K562 (cell line): ENCODE results near the gene SUMF2. TPM values are rescaled to one million over a fixed set of nuclear protein-coding genes. Genes with fewer than 3 reads are reported as not detected.
A peak's percentile ranks its signal among the peaks of the same experiment; 100 is the strongest.

Source experiments
- ARID4B ChIP-seq: sonication (generic); formaldehyde crosslinking; IDR thresholded peaks from 2 replicates; pipeline ENCODE4 v1.8.0; 2022; ENCODE audit warnings: mild to moderate bottlenecking, missing genetic modification reagents
- ASH1L ChIP-seq: fragments of 450-650 bp; IDR thresholded peaks from 2 replicates; pipeline ENCODE4 v1.6.1; 2018; ENCODE audit warnings: borderline replicate concordance, mild to moderate bottlenecking, low read depth; ENCODE audit not compliant: partially characterized antibody
- ATF2 ChIP-seq: sonication (generic); formaldehyde crosslinking; IDR thresholded peaks from 2 replicates; pipeline ENCODE4 v1.8.1; 2022; ENCODE audit warnings: missing genetic modification reagents
- COPS2 ChIP-seq: fragments of 450-650 bp; conservative IDR thresholded peaks from 2 replicates; pipeline ENCODE4 v1.6.1; 2016; ENCODE audit warnings: mild to moderate bottlenecking, moderate library complexity
- CXXC5 ChIP-seq: fragments of 250-450 bp; sonication (Bioruptor Pico); IDR thresholded peaks from 2 replicates; pipeline ENCODE4 v1.8.0; 2022; ENCODE audit warnings: inconsistent platforms, mild to moderate bottlenecking, moderate library complexity
- DACH1 ChIP-seq: fragments of 450-650 bp; IDR thresholded peaks from 2 replicates; pipeline ENCODE4 v1.6.1; 2018; ENCODE audit not compliant: partially characterized antibody
- EWSR1 ChIP-seq: fragments of 450-650 bp; IDR thresholded peaks from 2 replicates; pipeline ENCODE4 v1.6.1; 2018; ENCODE audit warnings: borderline replicate concordance, mild to moderate bottlenecking, low read depth, moderate library complexity; ENCODE audit not compliant: partially characterized antibody
- HOXB6 ChIP-seq: fragments of 250-450 bp; sonication (Bioruptor Pico); IDR thresholded peaks from 2 replicates; pipeline ENCODE4 v1.5.1; 2022; ENCODE audit warnings: mild to moderate bottlenecking, borderline replicate concordance
- KDM5B ChIP-seq: fragments of 200-600 bp; sonication (generic); IDR thresholded peaks from 2 replicates; pipeline ENCODE4 v1.6.1; 2012; ENCODE audit warnings: low read depth, mild to moderate bottlenecking, moderate library complexity, low read length, control low read depth, inconsistent platforms; ENCODE audit not compliant: insufficient replicate concordance
- MTA2 ChIP-seq: fragments of 450-650 bp; IDR thresholded peaks from 2 replicates; pipeline ENCODE4 v1.6.1; 2016; ENCODE audit warnings: low read depth
- MYNN ChIP-seq, 2 experiments: sonication (generic); formaldehyde crosslinking in 1 of 2; IDR thresholded peaks; 2 replicates each; pipeline versions ENCODE4 v1.5.0 to v1.6.1; 2016 to 2020; ENCODE audit warnings: antibody characterized with exemption in 1 of 2, missing genetic modification reagents in 1 of 2
- RFX7 ChIP-seq: fragments of 250-450 bp; sonication (Bioruptor Pico); IDR thresholded peaks from 2 replicates; pipeline ENCODE4 v1.5.1; 2021; ENCODE audit warnings: mild to moderate bottlenecking
- THRAP3 ChIP-seq: fragments of 450-650 bp; IDR thresholded peaks from 2 replicates; pipeline ENCODE4 v1.6.1; 2016; ENCODE audit warnings: mild to moderate bottlenecking, inconsistent platforms, borderline replicate concordance
- TRIM28 ChIP-seq: fragments of 450-650 bp; IDR thresholded peaks from 2 replicates; pipeline ENCODE4 v1.6.1; 2017
- ZKSCAN1 ChIP-seq: fragments of 150-350 bp; IDR thresholded peaks from 2 replicates; pipeline ENCODE4 v1.6.1; 2016; ENCODE audit warnings: low read depth, low read length
- ZNF146 ChIP-seq: IDR thresholded peaks from one replicate; pipeline ENCODE4 v1.6.1; 2018; ENCODE audit warnings: missing compliant biosample characterization; ENCODE audit not compliant: unreplicated experiment
- polyA plus RNA-seq, 8 experiments: library from polyadenylated mRNA; depleted of rRNA in 4 of 8; stranded (reverse) in 5 of 8; unstranded in 3 of 8; fragments of >200 nt; fragmentation: Nextera tagmentation in 2 of 8; fragmentation: Illumina TruSeq in 1 of 8; extraction: Ambion mirVana in 2 of 8; extraction: Trizol in 1 of 8; gene quantifications; 2 replicates each; pipeline versions ENCODE4 v1.2.1 to v1.2.3, GENCODE V29; 2011 to 2014; ENCODE audit warnings: inconsistent platforms in 1 of 8, missing spikeins in 1 of 8
- total RNA-seq, 7 experiments: library from RNA; depleted of rRNA in 6 of 7; stranded (reverse); fragments of >200 nt in 6 of 7; fragmentation: Illumina TruSeq in 2 of 7; extraction: Trizol in 2 of 7; gene quantifications; 2 replicates each; pipeline versions ENCODE4 v1.2.1 to v1.2.3, GENCODE V29; 2011 to 2021; ENCODE audit warnings: low replicate concordance in 1 of 7
- TF ChIP-seq, protein P1 (sequence below): sonication (generic); formaldehyde crosslinking; IDR thresholded peaks from 2 replicates; pipeline ENCODE4 v1.8.1; 2023; ENCODE audit warnings: mild to moderate bottlenecking, missing genetic modification reagents, moderate library complexity
- TF ChIP-seq, protein P2 (sequence below): conservative IDR thresholded peaks from 2 replicates; pipeline ENCODE4 v1.6.1; 2011; ENCODE audit warnings: low read depth, mild to moderate bottlenecking, low read length; ENCODE audit not compliant: control insufficient read depth
- TF ChIP-seq, protein P3 (sequence below): fragments of 450-650 bp; IDR thresholded peaks from 2 replicates; pipeline ENCODE4 v1.6.1; 2016; ENCODE audit warnings: low read depth, mild to moderate bottlenecking, moderate library complexity

The SUMF2 gene
- total and polyA plus RNA-seq, 9 of the 15 experiments (the other 6 are each of a cell fraction or from before 2014, with no cell fraction given) = 39.0 to 113 (median 67.7) TPM

DNA sequence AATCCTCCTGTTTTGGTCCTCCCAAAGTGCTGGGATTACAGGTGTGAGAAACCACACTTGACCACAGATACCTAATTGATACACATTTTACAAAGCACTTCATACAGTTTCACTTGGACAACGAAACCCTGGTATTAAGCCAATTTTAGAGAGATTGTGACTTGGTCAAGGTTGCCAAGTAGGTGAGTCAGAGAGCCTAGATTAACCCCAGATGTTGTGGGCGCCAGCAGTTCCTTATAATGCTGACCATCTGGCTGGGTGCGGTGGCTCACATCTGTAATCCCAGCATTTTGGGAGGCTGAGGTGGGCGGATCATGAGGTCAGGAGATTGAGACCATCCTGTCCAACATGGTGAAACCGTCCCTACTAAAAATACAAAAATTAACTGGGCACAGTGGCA lies 33.6 kb downstream of the SUMF2 start (continued):
- TF ChIP-seq ARID4B (no peak), EWSR1 (no peak), CXXC5 (CRISPR knock-in tag) (no peak), HOXB6 (CRISPR knock-in tag) (no peak), MYNN (IDR thresholded peaks at IDR 0.05) (peak; percentile 61; the same call in 1 of the 2 replicates), MYNN (CRISPR knock-in tag; IDR thresholded peaks at IDR 0.05) (no peak), ASH1L (no peak), DACH1 (no peak), ZNF146 (CRISPR knock-in tag) (no peak), KDM5B (no peak), RFX7 (CRISPR knock-in tag) (no peak), COPS2 (no peak), THRAP3 (no peak), MTA2 (no peak), ZKSCAN1 (no peak), ATF2 (CRISPR knock-in tag) (no peak), TRIM28 (no peak)
- TF ChIP-seq, protein P1, sequence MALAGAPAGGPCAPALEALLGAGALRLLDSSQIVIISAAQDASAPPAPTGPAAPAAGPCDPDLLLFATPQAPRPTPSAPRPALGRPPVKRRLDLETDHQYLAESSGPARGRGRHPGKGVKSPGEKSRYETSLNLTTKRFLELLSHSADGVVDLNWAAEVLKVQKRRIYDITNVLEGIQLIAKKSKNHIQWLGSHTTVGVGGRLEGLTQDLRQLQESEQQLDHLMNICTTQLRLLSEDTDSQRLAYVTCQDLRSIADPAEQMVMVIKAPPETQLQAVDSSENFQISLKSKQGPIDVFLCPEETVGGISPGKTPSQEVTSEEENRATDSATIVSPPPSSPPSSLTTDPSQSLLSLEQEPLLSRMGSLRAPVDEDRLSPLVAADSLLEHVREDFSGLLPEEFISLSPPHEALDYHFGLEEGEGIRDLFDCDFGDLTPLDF (CRISPR knock-in tag) = no peak
- TF ChIP-seq, protein P2, sequence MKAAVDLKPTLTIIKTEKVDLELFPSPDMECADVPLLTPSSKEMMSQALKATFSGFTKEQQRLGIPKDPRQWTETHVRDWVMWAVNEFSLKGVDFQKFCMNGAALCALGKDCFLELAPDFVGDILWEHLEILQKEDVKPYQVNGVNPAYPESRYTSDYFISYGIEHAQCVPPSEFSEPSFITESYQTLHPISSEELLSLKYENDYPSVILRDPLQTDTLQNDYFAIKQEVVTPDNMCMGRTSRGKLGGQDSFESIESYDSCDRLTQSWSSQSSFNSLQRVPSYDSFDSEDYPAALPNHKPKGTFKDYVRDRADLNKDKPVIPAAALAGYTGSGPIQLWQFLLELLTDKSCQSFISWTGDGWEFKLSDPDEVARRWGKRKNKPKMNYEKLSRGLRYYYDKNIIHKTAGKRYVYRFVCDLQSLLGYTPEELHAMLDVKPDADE = no peak
- TF ChIP-seq, protein P3, sequence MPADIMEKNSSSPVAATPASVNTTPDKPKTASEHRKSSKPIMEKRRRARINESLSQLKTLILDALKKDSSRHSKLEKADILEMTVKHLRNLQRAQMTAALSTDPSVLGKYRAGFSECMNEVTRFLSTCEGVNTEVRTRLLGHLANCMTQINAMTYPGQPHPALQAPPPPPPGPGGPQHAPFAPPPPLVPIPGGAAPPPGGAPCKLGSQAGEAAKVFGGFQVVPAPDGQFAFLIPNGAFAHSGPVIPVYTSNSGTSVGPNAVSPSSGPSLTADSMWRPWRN = no peak
